Measurements from ENCODE around the gene SYNE3. TPM values are rescaled to one million over a fixed set of nuclear protein-coding genes. Genes with fewer than 3 reads are reported as not detected.

The SYNE3 gene
- total RNA-seq, 4 donors from 2014 or later, result 4.9 to 36.1 (median 15.2) TPM

GRCh38 chr14:95488376-95489213 lies 27.9 kb downstream of the SYNE3 start:
- H3K4me1 ChIP-seq, result peaks cover 16 to 17% of the 10 kb centered on the region in 2 donors
- TF ChIP-seq, protein P1, sequence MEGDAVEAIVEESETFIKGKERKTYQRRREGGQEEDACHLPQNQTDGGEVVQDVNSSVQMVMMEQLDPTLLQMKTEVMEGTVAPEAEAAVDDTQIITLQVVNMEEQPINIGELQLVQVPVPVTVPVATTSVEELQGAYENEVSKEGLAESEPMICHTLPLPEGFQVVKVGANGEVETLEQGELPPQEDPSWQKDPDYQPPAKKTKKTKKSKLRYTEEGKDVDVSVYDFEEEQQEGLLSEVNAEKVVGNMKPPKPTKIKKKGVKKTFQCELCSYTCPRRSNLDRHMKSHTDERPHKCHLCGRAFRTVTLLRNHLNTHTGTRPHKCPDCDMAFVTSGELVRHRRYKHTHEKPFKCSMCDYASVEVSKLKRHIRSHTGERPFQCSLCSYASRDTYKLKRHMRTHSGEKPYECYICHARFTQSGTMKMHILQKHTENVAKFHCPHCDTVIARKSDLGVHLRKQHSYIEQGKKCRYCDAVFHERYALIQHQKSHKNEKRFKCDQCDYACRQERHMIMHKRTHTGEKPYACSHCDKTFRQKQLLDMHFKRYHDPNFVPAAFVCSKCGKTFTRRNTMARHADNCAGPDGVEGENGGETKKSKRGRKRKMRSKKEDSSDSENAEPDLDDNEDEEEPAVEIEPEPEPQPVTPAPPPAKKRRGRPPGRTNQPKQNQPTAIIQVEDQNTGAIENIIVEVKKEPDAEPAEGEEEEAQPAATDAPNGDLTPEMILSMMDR (IDR thresholded peaks at IDR 0.05), result no peak
- TF ChIP-seq POLR2A (IDR thresholded peaks at IDR 0.05), result no peak
- intact Hi-C loops (cut with DNase I; ENCODE audit: low total_unique reads), result no loop called here
- no peaks in the 10 kb centered on the region for H3K9me3 ChIP-seq
- H3K4me3 ChIP-seq, result no peak overlapping the region
- H3K36me3 ChIP-seq, result no peaks in the 10 kb centered on the region
- DNase-seq, result no peak
- no peaks in the 10 kb centered on the region for H3K27me3 ChIP-seq
- peak overlapping the region; percentile 24 to 68 for H3K27ac ChIP-seq

DNA sequence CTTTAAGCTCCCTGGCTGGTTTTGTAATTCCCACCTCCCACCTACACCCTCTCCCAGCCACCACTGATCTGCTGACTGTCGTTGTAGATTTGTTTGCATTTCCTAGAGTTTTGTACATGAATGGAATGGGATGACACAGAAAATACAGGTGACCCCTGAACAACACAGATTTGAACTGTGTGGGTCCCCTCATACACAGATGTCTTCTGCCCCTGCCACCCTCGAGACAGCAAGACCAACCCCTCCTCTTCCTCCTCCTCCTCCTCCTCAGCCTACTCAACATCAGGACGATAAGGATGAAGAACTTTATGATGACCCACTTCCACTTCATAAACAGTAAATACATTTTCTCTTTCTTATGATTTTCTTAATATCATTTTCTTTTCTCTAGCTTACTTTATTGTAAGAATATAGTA lies 28.8 kb downstream of the SYNE3 start:
- no peaks in the 10 kb centered on the region for H3K36me3 ChIP-seq
- DNase-seq, result no peak
- H3K4me3 ChIP-seq, result no peak overlapping the region
- no peak for TF ChIP-seq POLR2A (IDR thresholded peaks at IDR 0.05)
- TF ChIP-seq, protein P1 (IDR thresholded peaks at IDR 0.05), result no peak
- H3K27ac ChIP-seq, result no peak overlapping the region
- intact Hi-C loops (cut with DNase I; ENCODE audit: low total_unique reads), result no loop called here
- H3K27me3 ChIP-seq, result no peaks in the 10 kb centered on the region
- no peaks in the 10 kb centered on the region for H3K9me3 ChIP-seq
- peaks cover 19% of the 10 kb centered on the region in 2 donors for H3K4me1 ChIP-seq

DNA sequence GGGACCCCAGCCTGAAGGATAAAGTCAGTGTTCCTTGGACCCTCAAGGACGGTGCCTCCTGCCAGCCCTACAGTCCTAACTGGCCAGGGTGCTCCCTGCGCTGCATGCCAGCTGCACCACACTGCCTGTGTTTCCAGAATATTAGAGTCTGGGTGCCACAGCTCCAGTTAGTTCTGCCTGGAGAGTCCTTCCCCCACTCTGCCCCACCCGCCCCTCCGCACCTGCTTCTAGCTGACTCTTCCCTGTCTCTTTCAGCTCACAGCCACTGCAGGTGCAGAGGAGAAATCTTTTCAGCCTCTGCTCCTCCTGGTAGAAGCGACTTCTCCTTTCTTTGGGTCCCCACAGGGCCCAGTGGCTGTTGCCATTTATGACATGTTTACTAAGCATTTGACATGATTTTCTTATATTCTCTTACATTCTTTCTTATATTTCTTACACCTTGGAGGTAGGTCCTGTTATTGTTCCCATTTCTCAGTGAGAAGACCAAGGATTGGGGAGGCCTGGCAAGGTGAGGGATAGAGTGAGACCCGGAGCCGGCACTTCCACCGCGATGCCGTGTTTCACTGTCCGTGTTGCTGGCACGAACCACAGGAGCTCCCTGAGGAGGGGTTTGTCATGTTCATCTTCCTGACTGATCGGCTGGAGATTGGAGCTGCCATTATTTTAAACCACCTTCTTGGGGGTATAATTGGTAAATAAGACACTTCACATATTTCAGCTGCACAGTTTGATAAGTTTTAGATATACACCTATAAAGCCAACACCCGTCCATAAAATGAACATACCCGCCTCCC lies 29.4 kb downstream of the SYNE3 start:
- intact Hi-C loops (cut with DNase I; ENCODE audit: low total_unique reads), result no loop called here
- Histone ChIP-seq H3K36me3 (no peaks in the 10 kb centered on the region), H3K4me3 (no peak overlapping the region), H3K9me3 (no peaks in the 10 kb centered on the region), H3K27me3 (no peaks in the 10 kb centered on the region), H3K27ac (no peak overlapping the region), H3K4me1 (peaks cover 19% of the 10 kb centered on the region in 2 donors)
- TF ChIP-seq POLR2A (IDR thresholded peaks at IDR 0.05), result no peak
- TF ChIP-seq, protein P1 (IDR thresholded peaks at IDR 0.05), result no peak
- DNase-seq, result no peak

GRCh38 chr14:95485222-95485819 lies 31.1 kb downstream of the SYNE3 start:
- DNase-seq, result no peak
- intact Hi-C loops (cut with DNase I; ENCODE audit: low total_unique reads), result no loop called here
- Histone ChIP-seq H3K27me3 (no peaks in the 10 kb centered on the region), H3K36me3 (no peaks in the 10 kb centered on the region), H3K4me3 (no peak overlapping the region), H3K9me3 (no peaks in the 10 kb centered on the region), H3K27ac (no peak overlapping the region), H3K4me1 (peaks cover 15% of the 10 kb centered on the region in 2 donors)
- TF ChIP-seq POLR2A (IDR thresholded peaks at IDR 0.05), result no peak
- TF ChIP-seq, protein P1 (IDR thresholded peaks at IDR 0.05), result no peak
